ENCODE measurements around the gene HOXA3.

Gene HOXA3

DNA sequence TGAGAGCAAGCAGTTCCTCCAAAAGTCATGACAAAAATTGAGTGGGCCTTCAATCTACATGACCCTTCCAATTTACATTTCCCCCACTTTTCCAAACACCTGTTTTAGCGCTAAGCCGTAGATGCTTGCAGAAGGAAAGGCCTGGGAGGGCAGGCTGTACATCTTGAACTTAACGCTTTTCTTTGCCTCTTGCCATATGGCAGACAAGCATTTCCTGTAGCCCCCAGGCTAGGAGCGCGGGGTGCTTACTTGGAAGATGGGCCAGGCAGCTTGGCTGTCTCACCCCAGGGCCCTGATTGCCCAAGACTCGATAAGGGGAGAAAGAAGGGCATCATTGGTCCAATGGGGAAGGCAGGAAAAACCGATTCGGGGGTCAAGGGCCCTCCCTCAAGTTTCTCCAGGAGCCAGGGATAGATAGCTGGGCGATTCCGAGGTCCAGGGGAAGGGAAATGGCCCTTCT lies 20.0 kb upstream of the HOXA3 start:
- peaks cover 71% of the 10 kb centered on the region for H3K27me3 ChIP-seq (ENCODE audit: insufficient read depth, low read depth, severe bottlenecking)
- H3K27ac ChIP-seq: no peak overlapping the region
- TF ChIP-seq, protein P1, sequence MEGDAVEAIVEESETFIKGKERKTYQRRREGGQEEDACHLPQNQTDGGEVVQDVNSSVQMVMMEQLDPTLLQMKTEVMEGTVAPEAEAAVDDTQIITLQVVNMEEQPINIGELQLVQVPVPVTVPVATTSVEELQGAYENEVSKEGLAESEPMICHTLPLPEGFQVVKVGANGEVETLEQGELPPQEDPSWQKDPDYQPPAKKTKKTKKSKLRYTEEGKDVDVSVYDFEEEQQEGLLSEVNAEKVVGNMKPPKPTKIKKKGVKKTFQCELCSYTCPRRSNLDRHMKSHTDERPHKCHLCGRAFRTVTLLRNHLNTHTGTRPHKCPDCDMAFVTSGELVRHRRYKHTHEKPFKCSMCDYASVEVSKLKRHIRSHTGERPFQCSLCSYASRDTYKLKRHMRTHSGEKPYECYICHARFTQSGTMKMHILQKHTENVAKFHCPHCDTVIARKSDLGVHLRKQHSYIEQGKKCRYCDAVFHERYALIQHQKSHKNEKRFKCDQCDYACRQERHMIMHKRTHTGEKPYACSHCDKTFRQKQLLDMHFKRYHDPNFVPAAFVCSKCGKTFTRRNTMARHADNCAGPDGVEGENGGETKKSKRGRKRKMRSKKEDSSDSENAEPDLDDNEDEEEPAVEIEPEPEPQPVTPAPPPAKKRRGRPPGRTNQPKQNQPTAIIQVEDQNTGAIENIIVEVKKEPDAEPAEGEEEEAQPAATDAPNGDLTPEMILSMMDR (IDR thresholded peaks at IDR 0.05; ENCODE audit: low read depth, low read length): no peak
- no peaks in the 10 kb centered on the region for H3K36me3 ChIP-seq
- no peak for DNase-seq
- H3K9me3 ChIP-seq (ENCODE audit: severe bottlenecking): peaks cover 8% of the 10 kb centered on the region
- H3K4me3 ChIP-seq (ENCODE audit: low read depth, low read length): peak overlapping the region; percentile 53

DNA sequence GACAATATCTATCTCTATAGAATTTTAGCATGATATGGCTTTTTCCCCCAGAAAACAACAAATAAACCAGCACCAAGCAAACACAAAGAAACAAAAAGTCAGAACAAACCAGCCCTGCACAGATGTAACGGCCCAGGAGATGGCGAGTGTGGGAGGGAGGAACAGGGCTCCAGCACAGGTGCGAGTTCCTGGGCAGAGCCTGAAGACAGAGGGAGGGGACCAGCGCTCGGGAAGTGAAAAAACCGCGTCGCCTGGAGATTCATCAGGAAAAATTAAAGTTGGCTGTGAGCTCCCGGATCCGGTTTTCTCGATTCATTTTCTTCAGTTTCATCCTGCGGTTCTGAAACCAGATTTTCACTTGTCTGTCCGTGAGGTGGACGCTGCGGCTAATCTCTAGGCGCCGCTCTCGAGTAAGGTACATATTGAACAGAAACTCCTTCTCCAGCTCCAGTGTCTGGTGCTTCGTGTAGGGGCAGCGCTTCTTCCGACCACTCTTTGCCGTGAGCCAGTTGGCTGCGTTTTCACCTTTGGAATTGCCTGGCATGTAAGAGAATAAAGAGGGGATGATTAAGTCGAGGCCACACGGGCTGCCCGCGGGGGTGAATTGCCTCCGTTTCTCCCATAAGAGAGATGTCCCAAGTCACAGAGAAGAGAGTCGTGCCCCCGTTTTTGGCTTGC lies 19.4 kb upstream of the HOXA3 start:
- Histone ChIP-seq H3K36me3 (no peaks in the 10 kb centered on the region), H3K9me3 (ENCODE audit: severe bottlenecking) (peaks cover 8% of the 10 kb centered on the region), H3K4me3 (ENCODE audit: low read depth, low read length) (peak overlapping the region; percentile 53), H3K27me3 (ENCODE audit: insufficient read depth, low read depth, severe bottlenecking) (peaks cover 76% of the 10 kb centered on the region), H3K27ac (no peak overlapping the region)
- TF ChIP-seq, protein P1 (IDR thresholded peaks at IDR 0.05; ENCODE audit: low read depth, low read length): no peak
- no peak for DNase-seq

DNA sequence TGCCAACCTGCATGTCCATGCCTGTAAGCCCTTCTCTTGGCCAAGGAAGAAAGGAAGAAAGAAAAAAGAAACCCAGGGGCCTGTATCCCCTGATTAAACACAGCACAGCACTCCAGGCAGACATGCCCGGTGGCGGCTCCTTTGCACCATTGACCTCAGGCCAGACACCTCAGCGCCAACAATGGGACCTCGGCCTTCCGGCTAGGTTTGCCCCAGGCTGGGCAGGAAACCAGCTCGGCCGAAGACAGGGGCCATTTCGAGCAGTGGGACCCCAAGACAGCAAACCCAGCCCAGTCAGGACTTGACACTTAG lies 18.9 kb upstream of the HOXA3 start:
- no peak overlapping the region for H3K4me3 ChIP-seq (ENCODE audit: low read depth, low read length)
- H3K27me3 ChIP-seq (ENCODE audit: insufficient read depth, low read depth, severe bottlenecking): peaks cover 81% of the 10 kb centered on the region
- no peak for DNase-seq
- no peaks in the 10 kb centered on the region for H3K36me3 ChIP-seq
- H3K9me3 ChIP-seq (ENCODE audit: severe bottlenecking): peaks cover 11% of the 10 kb centered on the region
- TF ChIP-seq, protein P1 (IDR thresholded peaks at IDR 0.05; ENCODE audit: low read depth, low read length): no peak
- no peak overlapping the region for H3K27ac ChIP-seq

DNA sequence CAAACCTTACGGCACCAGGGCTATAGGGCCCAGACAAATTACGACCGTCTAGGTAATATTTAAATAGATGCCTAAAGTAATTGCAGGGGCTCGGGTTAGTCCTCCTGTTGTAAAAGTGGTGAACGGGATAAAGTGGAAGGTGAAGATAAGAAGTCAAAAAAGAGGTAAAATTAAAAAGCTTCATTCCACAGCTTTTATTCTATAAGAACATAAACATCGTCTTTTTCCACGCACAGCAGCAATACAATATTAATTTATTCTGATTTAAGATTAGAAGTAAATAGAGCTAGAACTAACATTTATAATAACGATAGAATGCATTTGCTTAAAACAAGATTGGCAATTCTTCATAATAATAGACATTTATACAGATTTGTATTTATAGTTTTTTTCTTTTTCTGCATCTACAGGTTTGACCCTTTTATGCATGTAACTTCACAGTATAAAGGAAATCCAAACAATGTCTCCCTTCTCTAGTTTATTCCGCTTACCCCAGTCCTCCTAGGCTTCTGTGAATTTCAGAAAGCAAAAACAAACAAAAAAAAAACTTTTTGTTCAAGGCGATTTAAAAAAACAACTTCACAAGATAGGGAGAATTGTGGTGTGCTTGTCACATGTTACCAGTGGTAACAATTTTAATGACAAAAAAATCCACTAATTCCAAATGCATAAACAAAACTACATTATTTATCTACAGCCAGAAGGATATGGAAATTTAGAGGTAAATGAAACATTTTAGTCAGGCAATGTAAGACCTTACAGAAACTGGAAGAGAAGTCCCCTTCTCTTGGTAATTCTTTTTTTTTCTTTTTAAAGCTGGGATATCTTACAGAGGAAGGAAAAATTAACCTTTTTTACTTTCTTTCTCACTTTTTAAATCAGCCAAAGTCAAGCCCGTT lies 18.3 kb upstream of the HOXA3 start:
- no peak overlapping the region for H3K27ac ChIP-seq
- peaks cover 82% of the 10 kb centered on the region for H3K27me3 ChIP-seq (ENCODE audit: insufficient read depth, low read depth, severe bottlenecking)

DNA sequence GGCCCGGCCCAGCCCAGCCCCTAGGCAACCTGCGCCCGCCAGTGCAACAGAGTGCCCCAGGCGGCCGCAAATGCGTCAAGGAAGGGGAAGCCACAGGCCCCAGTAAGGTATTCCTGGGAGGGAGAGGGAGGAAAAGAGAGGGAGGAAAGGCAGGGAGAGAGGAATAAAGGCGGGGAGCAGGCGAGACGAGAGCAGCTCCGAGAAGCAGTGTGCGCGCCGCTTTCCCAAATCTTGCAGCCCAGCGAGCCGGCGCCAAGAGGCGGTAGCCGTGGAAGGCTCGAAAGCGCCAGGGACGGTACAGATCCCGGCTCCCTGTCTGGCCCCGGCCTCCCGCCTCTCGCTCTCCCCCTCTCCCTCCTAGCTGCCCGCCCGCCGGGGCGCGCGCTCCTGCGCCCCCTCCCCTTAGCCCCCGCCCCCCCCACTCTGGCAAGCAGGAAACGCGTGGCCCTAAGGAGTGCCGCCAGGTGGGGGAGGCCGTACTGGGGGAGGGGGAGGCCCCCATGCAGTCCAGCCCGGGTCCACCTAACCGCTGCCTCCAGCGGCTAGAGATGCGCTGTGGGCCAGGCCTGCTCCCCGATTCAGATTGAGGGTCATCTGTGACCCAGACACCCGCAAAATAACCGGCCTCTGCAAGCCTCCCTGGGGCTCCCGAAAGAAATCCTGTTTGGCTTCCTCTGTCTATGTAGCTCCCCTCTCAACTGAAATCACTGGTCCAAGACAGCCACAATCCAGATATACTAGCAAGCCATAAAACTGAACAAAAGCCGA lies 17.5 kb upstream of the HOXA3 start:
- H3K36me3 ChIP-seq: no peaks in the 10 kb centered on the region
- DNase-seq: no peak
- TF ChIP-seq, protein P1 (IDR thresholded peaks at IDR 0.05; ENCODE audit: low read depth, low read length): no peak
- H3K9me3 ChIP-seq (ENCODE audit: severe bottlenecking): peaks cover 21% of the 10 kb centered on the region
- no peak overlapping the region for H3K27ac ChIP-seq
- H3K27me3 ChIP-seq (ENCODE audit: insufficient read depth, low read depth, severe bottlenecking): peaks cover 82% of the 10 kb centered on the region
- H3K4me3 ChIP-seq (ENCODE audit: low read depth, low read length): no peak overlapping the region

More for the DNA sequence above, 18.3 kb upstream of the HOXA3 start:
- TF ChIP-seq, protein P1 (IDR thresholded peaks at IDR 0.05; ENCODE audit: low read depth, low read length): no peak
- Histone ChIP-seq H3K9me3 (ENCODE audit: severe bottlenecking) (peaks cover 17% of the 10 kb centered on the region), H3K36me3 (no peaks in the 10 kb centered on the region), H3K4me3 (ENCODE audit: low read depth, low read length) (no peak overlapping the region)
- no peak for DNase-seq

All from WERI-Rb-1 (cell line).